ENCODE measurements around the gene CC2D2B.

DNA sequence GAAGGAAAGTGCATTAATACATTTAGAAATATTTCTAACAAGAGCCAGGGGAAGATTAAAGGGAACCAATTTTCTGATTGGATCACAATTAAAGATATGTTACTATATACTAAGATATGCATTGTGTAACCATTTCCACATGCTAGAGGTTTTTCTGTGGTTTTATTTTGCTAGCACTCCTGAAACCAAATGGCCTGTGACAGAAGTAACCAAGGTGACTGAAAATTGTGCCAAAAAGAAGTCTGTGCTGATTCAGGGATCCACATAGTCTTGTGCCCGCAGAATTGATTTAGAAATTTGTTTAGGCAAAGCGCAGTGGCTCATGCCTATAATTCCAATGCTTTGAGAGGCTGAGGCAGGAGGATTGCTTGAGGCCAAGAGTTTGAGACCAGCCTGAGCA is 1.8 kb downstream of the CC2D2B start:
- TF ChIP-seq POLR2AphosphoS5 (IDR thresholded peaks at IDR 0.05) (no peak), EP300 (IDR thresholded peaks at IDR 0.05; ENCODE audit: low read depth) (no peak)
- TF ChIP-seq, protein P1, sequence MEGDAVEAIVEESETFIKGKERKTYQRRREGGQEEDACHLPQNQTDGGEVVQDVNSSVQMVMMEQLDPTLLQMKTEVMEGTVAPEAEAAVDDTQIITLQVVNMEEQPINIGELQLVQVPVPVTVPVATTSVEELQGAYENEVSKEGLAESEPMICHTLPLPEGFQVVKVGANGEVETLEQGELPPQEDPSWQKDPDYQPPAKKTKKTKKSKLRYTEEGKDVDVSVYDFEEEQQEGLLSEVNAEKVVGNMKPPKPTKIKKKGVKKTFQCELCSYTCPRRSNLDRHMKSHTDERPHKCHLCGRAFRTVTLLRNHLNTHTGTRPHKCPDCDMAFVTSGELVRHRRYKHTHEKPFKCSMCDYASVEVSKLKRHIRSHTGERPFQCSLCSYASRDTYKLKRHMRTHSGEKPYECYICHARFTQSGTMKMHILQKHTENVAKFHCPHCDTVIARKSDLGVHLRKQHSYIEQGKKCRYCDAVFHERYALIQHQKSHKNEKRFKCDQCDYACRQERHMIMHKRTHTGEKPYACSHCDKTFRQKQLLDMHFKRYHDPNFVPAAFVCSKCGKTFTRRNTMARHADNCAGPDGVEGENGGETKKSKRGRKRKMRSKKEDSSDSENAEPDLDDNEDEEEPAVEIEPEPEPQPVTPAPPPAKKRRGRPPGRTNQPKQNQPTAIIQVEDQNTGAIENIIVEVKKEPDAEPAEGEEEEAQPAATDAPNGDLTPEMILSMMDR (IDR thresholded peaks at IDR 0.05), result no peak
